PC-3 (cell line): ENCODE measurements around the gene LTBP4.

Source experiments
- CTCF ChIP-seq: fragments of 300-600 bp; sonication (generic); conservative IDR thresholded peaks from 2 replicates; pipeline ENCODE4 v1.5.1; 2017; ENCODE audit warnings: antibody characterized with exemption, low read depth, mild to moderate bottlenecking, low read length
- EZH2 ChIP-seq: fragments of 300-600 bp; sonication (generic); IDR thresholded peaks from one replicate; pipeline ENCODE4 v1.6.1; 2017; ENCODE audit warnings: antibody characterized with exemption, mild to moderate bottlenecking, low read length; ENCODE audit not compliant: unreplicated experiment
- EZH2phosphoT487 ChIP-seq: fragments of 300-600 bp; sonication (generic); IDR thresholded peaks from 2 replicates; pipeline ENCODE4 v1.6.1; 2018; ENCODE audit warnings: mild to moderate bottlenecking, antibody characterized with exemption, low read length, borderline replicate concordance

- TF ChIP-seq CTCF: no peak
- no peak for TF ChIP-seq EZH2
- no peak for TF ChIP-seq EZH2phosphoT487
Measured at GRCh38 chr19:40673397-40673796, 72.2 kb downstream of the LTBP4 start.
